ENCODE results near the gene ZFP36.

DNA sequence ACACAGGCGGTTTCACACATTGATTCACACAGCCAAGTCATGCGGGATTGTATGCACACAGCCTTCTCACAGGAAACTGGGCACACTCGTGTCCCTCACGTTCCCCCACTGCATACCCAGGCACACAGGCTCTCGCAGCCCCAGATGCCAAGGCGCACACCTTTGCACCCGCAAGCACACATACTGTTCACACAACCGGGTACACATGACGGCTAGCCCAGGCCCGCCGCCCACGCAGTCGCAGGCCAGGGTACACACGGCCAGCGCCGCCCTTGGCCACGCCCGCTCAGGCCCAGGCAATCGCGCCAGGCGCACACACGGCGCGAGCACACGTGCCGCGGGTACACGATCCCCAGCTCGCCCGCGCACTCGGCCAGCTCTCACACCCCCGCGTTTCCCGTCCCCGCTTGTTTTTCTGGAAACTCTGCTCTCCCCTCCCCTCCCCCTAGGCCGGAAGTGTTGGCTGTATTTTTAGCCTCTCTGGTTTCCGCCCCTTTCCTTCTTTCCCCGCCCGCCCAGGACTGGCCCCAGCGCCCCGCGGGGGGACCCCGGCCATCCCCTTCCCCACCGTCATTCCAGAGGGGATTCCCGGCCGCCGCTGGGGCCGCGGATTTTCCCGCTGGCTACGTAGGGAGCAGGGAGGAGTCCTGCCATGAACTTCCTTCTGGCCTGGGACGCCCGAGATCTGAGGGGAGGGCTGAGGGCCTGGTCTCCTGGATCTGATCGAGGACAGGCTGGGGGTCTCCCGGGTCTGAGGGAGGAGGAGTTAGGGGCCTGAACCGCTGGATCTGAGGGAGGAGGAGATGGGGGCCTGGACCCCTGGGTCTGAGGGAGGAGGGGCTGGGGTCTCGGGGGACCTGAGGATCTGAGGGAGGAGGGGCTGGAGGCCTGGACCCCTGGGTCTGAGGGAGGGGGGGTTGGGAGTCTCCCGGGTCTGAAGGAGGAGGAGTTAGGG is 4.0 kb upstream of the ZFP36 start:
- TF ChIP-seq CTCF (conservative IDR thresholded peaks at IDR 0.05 in 1 of 2, IDR thresholded peaks at IDR 0.05 in 1 of 2; ENCODE audit: extremely low read depth in 1 of 2, insufficient read depth in 1 of 2, low read depth in 1 of 2, low read length in 2 of 2): no peak
- TF ChIP-seq EZH2 (IDR thresholded peaks at IDR 0.05; ENCODE audit: borderline replicate concordance, low read length): no peak
